ENCODE measurements around the gene CNST.
"Not testable (repeated sequence)": the region's sequence is repeated elsewhere in the genome, so short reads cannot be mapped to it uniquely, and the experiment has no call there.

CNST gene

DNA sequence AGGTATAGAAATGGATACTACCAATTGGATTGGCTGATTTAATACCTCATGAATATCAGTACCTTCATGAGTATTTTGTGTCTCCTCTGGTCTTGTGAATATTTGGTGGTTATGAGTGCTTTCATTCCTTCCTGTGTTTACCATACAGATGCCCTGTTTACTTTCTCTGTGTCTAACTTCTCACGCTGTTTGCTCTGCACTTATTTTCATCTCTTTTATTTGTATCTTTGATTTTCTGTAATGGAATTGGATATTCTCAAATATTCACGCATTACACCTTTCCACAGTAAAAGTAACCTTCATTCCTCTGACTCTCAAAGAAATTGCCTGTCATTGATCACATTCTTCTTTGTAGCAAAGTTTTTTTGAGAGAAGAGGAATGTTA is 16.8 kb downstream of the CNST start:
- no peak for DNase-seq (ENCODE audit: low read depth in 2 of 3, low spot score in 2 of 3)

GRCh38 chr1:246583448-246584185 is 17.4 kb downstream of the CNST start:
- DNase-seq (ENCODE audit: low read depth in 2 of 3, low spot score in 2 of 3) = no peak

GRCh38 chr1:246587032-246587431 is 20.8 kb downstream of the CNST start:
- DNase-seq (ENCODE audit: low read depth in 2 of 3, low spot score in 2 of 3) = no peak

GRCh38 chr1:246587606-246588005 is 21.4 kb downstream of the CNST start:
- DNase-seq (ENCODE audit: low read depth in 2 of 3, low spot score in 2 of 3) = no peak

- DNase-seq (ENCODE audit: low read depth in 2 of 3, low spot score in 2 of 3) = no peak
These were observed 22.0 kb downstream of the CNST start for GRCh38 chr1:246588159-246588721.

DNA sequence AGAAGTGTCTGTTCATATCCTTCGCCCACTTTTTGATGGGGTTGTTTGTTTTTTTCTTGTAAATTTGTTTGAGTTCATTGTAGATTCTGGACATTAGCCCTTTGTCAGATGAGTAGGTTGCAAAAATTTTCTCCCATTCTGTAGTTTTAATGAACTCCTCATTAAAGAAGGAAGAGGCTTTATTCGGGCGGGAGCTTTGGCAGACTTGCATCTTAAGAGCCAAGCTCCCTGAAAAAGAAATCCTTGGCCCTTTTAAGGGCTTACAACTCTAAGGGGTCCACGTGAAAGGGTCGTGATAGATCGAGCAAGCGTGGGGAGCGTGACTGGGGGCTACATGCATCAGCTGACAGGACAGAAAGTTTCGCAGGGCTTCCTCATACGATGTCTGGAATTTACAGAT is 23.7 kb downstream of the CNST start:
- DNase-seq (ENCODE audit: low read depth in 2 of 3, low spot score in 2 of 3) = not testable (repeated sequence)

DNA sequence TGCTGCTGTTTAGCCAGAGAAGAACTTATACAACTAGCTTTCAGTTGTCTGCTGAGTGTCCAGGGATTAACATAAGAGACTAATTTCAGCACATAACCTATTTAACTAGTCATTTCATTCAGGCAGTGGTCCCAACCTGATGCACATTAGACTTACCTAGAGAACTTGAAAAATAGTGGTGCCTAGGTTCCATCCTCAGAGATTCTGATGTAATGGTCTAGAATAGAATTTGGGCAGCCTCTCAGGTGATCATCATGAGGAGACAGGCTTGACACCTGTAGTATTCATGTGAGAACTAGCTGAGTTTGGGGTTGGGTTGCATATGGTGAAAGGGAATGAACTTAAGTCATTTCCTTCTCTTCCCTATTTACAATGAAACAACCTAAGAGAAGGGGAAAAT is 24.8 kb downstream of the CNST start:
- no peak for DNase-seq (ENCODE audit: low read depth in 2 of 3, low spot score in 2 of 3)

GRCh38 chr1:246591504-246591903 is 25.2 kb downstream of the CNST start:
- no peak for DNase-seq (ENCODE audit: low read depth in 2 of 3, low spot score in 2 of 3)

- DNase-seq (ENCODE audit: low read depth in 2 of 3, low spot score in 2 of 3) = no peak
These were observed 25.7 kb downstream of the CNST start for GRCh38 chr1:246591958-246592357.

DNA sequence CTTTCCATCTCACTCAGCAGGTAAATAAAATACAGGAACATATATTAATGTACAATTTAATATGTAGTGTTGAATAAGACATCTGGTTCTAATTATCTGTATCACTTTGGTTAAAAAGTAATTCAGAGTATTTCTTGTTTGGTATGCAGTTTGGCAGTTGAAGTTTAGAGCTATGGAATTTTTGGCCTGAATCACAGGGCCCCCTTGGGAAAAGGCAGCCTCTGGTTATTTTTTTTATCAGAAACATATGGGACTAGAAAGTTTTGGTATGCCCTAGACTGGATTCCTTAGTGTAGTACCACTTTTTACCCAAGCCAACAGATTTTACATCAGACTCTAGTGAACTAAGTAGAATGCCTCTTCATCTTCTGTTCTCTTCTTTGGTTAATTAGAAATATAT is 26.4 kb downstream of the CNST start:
- no peak for DNase-seq (ENCODE audit: low read depth in 2 of 3, low spot score in 2 of 3)

- no peak for DNase-seq (ENCODE audit: low read depth in 2 of 3, low spot score in 2 of 3)
These were observed 28.9 kb downstream of the CNST start for GRCh38 chr1:246595146-246595545.

GRCh38 chr1:246597340-246597739 is 31.1 kb downstream of the CNST start:
- DNase-seq (ENCODE audit: low read depth in 2 of 3, low spot score in 2 of 3) = no peak

DNA sequence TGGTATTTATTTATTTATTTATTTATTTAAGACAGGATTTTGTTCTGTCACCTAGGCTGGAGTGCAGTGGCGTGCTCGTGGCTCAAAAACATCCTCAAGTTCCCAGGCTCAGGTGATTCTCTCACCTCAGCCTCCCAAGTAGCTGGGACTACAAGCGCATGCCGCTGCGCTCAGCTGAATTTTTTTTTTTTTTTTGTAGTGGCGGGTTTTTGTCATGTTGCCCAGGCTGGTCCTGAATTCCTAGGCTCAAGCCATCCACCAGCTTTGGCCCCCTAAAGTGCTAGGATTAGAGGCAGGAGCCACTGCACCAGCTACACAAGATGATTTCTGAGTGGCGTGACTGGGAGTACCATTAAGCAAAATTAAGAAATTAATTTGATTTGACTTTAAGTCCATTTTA is 31.7 kb downstream of the CNST start:
- no peak for DNase-seq (ENCODE audit: low read depth in 2 of 3, low spot score in 2 of 3)

DNA sequence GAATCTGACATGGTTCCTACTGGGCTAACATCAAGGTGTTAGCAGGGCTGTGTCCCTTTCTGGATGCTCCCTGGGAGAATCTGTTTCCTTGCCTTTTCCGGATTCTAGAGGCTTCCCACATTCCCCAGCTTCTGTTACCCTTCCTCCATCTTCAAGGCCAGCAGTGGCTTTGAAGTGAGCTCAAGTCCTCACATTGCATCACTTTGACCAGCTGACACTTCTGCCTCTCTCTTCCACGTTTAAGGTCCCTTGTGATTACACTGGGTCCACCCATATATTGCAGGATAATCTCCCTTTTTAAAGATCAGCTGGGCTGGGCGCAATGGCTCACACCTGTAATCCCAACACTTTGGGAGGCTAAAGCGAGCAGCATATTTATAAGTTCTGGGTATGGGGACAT is 33.1 kb downstream of the CNST start:
- DNase-seq (ENCODE audit: low read depth in 2 of 3, low spot score in 2 of 3) = no peak

- no peak for DNase-seq (ENCODE audit: low read depth in 2 of 3, low spot score in 2 of 3)
These were observed 34.3 kb downstream of the CNST start for GRCh38 chr1:246600579-246600978.

DNA sequence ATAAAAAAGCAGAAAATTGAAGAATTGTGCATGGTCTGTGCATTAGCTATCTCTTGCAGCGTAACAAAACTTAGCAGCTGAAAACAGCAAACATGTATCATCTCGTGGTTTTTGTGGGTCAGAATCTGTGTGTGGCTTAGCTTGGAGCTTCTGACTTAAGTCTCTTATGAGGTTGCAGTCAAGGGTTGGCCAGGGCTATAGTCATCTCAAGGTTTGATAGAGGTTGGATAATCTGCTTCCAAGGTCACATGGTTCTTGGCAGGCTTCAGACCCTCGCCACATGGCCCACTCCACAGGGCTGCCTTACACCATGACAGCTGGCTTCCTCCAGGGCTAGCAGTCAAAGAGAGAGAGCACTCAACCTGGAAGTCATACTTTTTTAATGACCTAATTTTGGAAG is 35.9 kb downstream of the CNST start:
- no peak for DNase-seq (ENCODE audit: low read depth in 2 of 3, low spot score in 2 of 3)

GRCh38 chr1:246605231-246605630 is 39.0 kb downstream of the CNST start:
- DNase-seq (ENCODE audit: low read depth in 2 of 3, low spot score in 2 of 3) = not testable (repeated sequence)

DNA sequence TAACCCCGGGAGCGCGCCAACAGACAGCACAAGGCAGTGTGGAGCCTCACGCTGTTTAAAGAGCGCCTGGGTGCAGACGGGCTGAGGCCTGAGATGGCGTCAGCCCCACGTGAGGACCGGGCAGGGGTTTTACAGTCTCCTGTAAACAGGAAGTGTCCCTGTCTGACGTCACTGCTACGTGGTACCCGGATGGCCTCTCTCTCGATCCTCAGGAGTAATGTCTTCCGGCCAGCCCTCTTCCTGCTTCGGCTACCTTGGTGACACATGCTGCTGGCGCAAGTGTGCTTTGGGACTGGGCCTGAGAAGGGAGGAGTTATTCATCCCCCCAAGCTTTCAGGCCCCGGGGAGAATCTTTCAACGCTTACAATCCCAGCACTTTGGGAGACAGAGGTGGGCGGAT is 41.2 kb downstream of the CNST start:
- DNase-seq (ENCODE audit: low read depth in 2 of 3, low spot score in 2 of 3) = no peak

DNA sequence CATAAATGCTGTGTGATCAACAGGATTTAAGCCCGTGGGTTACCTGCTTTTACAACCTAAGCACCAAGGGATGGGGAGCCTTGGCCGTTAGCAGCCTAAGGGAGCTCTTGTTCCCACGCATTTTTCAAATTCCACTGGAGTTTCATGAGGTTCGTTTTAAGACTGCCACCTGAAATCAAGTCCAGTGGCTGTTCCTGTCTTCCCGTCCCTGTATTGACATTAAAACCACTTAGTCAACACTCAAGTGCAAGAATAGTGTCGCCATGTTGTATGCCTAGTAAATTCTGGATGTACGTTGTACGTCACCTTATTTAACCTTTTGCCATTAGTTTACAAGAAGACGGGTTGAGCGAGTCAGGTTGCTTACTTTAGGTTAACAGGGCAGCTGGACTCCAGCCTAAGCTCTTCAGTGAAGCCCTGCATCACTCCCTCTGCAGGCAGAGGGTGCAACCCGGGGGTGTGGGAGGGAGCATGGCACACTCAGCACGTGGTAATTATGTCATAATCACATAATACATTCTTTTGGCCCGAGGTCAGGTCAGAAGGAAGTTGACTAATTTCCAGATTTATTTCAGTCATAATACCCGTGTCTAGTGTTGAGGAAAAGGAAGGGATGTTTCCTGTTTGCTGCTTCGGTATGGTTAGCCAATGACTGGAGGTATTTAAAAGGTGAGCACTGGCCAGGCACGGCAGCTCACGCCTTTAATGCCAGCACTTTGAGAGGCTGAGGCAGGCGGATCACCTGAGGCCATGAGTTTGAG is 42.5 kb downstream of the CNST start:
- peak in 1 of 3 experiments; percentile 6 for DNase-seq (ENCODE audit: low read depth in 2 of 3, low spot score in 2 of 3)

DNA sequence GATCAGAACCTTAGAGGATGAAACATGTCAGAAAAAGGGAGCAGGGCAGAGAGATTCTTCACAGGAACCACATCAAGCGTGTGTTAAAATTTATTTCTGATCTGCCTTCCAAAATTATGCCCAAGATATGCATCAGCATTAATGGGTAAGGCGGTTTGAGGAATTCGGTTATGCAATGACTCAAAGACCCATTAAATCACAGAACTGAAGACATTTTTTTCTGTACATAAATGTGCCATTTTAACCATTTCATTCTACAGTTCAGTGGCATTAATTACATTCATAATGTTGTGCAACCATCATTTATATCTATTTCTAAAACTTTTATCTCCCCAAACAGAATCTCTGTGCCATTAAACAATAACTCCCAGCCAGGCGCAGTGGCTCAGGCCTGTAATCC is 43.4 kb downstream of the CNST start:
- DNase-seq (ENCODE audit: low read depth in 2 of 3, low spot score in 2 of 3) = no peak

DNA sequence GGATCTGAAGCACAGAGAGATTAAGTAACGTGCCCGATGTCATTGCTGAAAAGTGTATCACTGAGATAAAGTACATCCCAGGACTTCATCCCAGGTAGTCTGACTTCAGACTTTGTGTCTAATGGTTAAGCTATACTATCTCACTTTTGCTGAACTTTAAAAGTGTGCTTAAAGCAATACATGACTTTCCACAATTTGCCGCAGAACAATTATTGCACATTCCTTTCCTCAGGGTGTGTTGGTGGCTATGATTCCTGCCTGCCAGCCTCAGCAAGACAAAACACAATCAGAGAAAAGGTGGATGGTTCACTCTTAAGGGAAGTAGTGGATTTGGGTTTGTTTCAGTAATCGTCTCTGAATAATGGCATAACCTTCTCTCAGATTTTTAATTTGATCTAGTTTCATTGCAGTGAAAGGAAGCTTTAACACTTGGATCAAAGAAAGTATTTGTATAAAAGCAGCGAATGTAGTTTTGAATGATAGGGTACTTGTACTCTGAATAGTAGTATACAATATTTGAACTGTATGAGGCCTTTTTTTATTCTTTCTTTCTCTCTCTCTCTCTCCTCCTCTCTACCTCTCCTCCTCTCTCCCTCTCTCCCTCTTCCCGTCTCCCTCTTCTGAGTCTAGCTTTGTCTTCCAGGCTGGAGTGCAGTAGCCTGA is 47.0 kb downstream of the CNST start:
- no peak for DNase-seq (ENCODE audit: low read depth in 2 of 3, low spot score in 2 of 3)

DNA sequence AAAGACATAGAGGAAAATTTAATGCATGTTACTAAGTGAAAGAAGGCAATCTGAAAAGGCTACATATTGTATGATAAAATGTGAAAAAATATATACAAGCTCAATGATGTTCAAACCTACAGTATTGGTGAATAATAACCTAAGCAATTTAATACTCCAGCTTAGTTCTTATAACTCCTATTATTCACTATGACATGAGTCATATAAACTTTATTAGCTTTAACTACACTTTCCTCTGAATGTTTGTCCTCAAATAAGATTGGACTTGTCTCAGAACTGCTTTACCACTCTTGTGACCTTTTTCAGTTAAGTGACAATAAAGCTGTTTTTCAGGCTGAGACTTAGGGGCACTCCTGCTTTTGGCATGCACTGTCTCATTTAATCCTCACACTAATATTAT is 50.9 kb downstream of the CNST start:
- no peak for DNase-seq (ENCODE audit: low read depth in 2 of 3, low spot score in 2 of 3)

All from activated CD8-positive, alpha-beta memory T cell treated with anti-CD3 and anti-CD28 coated beads for 48 hours (primary cell).